GM18909 (cell line): ENCODE results near the gene SCYL2.
"Not testable (repeated sequence)": the region's sequence is repeated elsewhere in the genome, so short reads cannot be mapped to it uniquely, and the experiment has no call there.

Source experiments
- ATAC-seq: cut with Tn5 transposase; IDR thresholded peaks from one replicate; pipeline ENCODE4 v1.9.1; 2021; ENCODE audit warnings: mild to moderate bottlenecking; ENCODE audit not compliant: unreplicated experiment, poor library complexity

SCYL2 gene

GRCh38 chr12:100266835-100267602 is at the start of gene SCYL2, which contains the start of gene DEPDC4:
Gene SCYL2 (plus strand): TSS chr12:100267177. CDS start chr12:100282971, 15,794 bp downstream.
Gene DEPDC4 (minus strand): TSS chr12:100267079. CDS start chr12:100267076, 3 bp downstream.
- peak; percentile 94 for ATAC-seq

GRCh38 chr12:100219328-100220109 is 47.5 kb upstream of the SCYL2 start:
- ATAC-seq: no peak

- ATAC-seq: no peak
Observed at GRCh38 chr12:100221523-100221922, 45.5 kb upstream of the SCYL2 start.

- ATAC-seq: not testable (repeated sequence)
Observed at GRCh38 chr12:100222173-100222572, 44.8 kb upstream of the SCYL2 start.

- ATAC-seq: no peak
Observed at GRCh38 chr12:100225491-100225890, 41.5 kb upstream of the SCYL2 start.

- ATAC-seq: no peak
Observed at GRCh38 chr12:100229036-100229635, 37.8 kb upstream of the SCYL2 start.

- ATAC-seq: no peak
Observed at GRCh38 chr12:100229876-100230275, 37.1 kb upstream of the SCYL2 start.

GRCh38 chr12:100231873-100232272 is 35.1 kb upstream of the SCYL2 start:
- ATAC-seq: not testable (repeated sequence)

- ATAC-seq: no peak
Observed at GRCh38 chr12:100234166-100234565, 32.8 kb upstream of the SCYL2 start.

GRCh38 chr12:100234591-100235304 is 32.2 kb upstream of the SCYL2 start:
- peak; percentile 70 for ATAC-seq

GRCh38 chr12:100238801-100239200 is 28.2 kb upstream of the SCYL2 start:
- no peak for ATAC-seq

GRCh38 chr12:100239589-100239988 is 27.4 kb upstream of the SCYL2 start:
- no peak for ATAC-seq

- ATAC-seq: no peak
Observed at GRCh38 chr12:100243137-100243536, 23.8 kb upstream of the SCYL2 start.

GRCh38 chr12:100247765-100248164 is 19.2 kb upstream of the SCYL2 start:
- no peak for ATAC-seq

GRCh38 chr12:100248886-100249285 is 18.1 kb upstream of the SCYL2 start:
- no peak for ATAC-seq

GRCh38 chr12:100249941-100250340 is 17.0 kb upstream of the SCYL2 start:
- ATAC-seq: no peak

- no peak for ATAC-seq
Observed at GRCh38 chr12:100251917-100252316, 15.1 kb upstream of the SCYL2 start.

GRCh38 chr12:100253437-100253836 is 13.5 kb upstream of the SCYL2 start:
- no peak for ATAC-seq

- ATAC-seq: no peak
Observed at GRCh38 chr12:100254876-100255275, 12.1 kb upstream of the SCYL2 start.

- ATAC-seq: no peak
Observed at GRCh38 chr12:100258127-100258526, 8.8 kb upstream of the SCYL2 start.
